Activated CD8-positive, alpha-beta memory T cell treated with anti-CD3 and anti-CD28 coated beads, Interleukin-2, amount 50 U/mL, for 24 hours (primary cell): ENCODE measurements around the gene TEDC1.

Experiments
- DNase-seq: peaks from one replicate; pipeline ENCODE4 v3.0.0-alpha.2; 2020; ENCODE audit errors: extremely low read depth

The TEDC1 gene

GRCh38 chr14:105456736-105457617, 34.1 kb upstream of the TEDC1 start:
- no peak for DNase-seq

- no peak for DNase-seq
Measured at GRCh38 chr14:105458010-105458409, 33.0 kb upstream of the TEDC1 start.

DNA sequence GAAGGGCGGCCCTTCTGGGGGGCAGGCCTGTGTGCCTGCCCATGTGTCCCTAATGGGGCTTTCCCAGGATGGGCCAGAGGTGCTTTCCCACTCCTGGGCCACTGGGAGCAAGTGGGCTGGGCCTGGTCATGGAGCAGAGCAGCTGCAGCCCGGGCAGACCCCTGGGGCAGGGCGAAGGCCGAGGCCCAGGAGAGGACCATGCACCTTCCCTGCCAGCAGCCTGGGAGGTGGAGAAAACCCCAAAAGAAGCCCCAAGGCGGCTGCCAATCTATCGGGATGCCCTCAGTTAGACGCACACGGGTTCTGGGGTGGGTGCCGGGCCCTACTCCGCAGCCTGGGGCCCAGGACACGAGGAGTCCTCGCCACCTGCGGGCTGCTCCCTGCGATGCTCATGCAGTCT, 32.5 kb upstream of the TEDC1 start:
- no peak for DNase-seq

GRCh38 chr14:105460116-105460515, 30.9 kb upstream of the TEDC1 start:
- DNase-seq, result no peak

DNA sequence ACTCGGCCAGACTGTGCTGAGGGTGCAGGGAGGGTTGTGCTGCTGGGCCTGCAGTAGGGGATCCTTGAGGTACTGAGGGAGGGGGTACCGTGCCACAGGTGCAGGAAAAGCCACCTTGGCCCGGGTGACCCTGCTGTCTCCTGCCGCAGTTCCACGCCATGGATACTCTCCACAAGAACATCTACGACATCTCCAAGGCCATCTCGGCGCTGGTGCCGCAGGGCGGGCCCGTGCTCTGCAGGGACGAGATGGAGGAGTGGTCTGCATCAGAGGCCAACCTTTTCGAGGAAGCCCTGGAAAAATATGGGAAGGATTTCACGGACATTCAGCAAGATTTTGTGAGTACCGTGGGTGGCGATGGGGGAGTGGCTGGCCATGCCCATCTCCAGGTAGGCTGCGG, 30.4 kb upstream of the TEDC1 start:
- no peak for DNase-seq

DNA sequence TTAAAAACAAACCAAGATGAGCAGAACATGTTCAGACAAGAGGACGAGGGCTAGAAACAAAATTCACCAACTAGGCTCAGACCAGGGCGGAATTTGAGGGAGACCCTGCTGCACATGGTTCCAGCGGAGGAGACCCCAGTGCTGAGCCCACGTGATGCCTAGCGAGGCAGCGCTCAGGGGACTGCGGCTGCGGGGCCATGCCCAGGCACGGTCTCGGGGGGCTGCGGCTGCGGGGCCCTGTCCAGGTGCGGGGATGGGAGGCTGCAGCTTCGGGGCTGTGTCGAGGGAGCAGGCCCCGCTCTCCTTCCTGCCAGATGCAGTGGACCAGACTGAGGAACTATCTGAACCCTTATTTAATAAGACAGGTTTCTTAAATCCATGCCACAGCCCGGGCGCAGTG, 29.1 kb upstream of the TEDC1 start:
- no peak for DNase-seq

- no peak for DNase-seq
Measured at GRCh38 chr14:105464501-105464900, 26.5 kb upstream of the TEDC1 start.

DNA sequence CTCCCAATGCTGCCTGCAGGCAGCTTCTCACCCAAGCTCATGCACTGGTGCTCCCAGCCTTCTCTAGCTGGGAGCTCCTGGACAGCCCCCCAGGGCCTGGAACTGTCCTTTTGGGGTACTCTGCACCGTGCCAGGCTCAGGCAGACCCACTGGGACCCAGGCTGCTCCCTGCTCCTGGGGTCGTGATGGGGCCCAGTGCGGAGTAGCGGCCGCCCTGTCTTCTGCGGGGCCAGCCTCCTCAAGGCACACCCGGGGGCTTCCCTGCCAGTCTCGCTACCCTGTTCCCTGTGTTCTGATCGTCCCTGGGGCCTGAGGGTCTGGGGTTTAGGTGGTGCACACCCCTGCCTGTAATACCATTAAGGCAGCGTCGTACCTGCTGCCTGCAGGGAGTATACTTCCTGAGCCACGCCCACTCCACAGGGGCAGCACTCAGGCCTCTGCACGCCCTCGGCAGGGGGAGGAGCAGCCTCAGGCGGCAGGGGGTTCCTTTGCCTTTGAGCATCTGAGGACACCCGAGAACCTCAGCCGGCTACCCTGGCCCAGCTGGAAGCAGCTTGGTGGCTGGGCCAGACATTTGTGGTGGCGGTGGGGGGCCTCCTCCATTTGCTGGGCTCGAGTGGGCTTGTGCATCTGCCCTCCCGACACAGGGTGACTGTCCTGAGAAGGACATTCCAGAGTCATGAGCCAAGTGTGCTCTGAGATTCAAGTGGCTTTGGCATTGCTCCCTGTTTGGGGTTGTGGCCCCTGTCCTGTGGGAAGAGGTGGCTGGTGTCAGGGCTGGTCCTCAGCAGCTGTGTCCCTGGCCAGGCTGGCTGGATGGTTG, 25.6 kb upstream of the TEDC1 start:
- DNase-seq, result no peak

GRCh38 chr14:105466531-105467248, 24.4 kb upstream of the TEDC1 start:
- no peak for DNase-seq

DNA sequence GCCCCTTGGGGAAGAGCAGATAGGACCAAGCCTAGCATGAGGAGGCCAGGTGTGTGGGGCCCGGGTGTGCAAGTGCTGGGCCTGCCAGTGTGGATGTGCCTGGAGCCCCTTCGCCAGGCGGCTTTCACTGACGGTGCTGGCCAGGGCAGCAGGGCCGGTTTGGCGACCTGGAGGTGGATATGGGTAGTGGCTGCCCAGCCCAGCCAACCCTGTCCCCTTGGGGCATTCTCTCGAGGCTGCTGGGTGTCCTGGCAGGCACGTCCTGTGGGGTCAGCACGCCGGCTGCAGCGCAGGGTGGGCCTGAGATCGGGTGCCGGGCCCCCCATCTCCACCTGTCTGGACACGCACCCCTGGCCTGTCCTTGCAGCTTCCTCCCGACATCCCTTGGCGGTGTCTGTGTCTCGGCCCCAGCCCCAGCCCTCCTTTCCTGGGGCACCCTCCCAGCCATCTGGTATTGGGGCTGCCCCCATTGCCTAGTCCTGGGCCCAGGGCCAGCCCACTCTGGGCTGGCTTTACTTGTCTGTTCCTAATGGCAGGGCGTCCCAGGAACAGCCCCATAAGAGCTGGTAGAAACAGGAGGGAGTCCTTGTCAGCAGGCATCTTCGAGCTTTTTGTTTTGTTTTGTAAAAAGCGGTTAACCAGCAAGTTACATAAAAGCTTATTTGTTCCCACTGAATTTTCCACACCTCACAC, 23.7 kb upstream of the TEDC1 start:
- DNase-seq, result no peak

DNA sequence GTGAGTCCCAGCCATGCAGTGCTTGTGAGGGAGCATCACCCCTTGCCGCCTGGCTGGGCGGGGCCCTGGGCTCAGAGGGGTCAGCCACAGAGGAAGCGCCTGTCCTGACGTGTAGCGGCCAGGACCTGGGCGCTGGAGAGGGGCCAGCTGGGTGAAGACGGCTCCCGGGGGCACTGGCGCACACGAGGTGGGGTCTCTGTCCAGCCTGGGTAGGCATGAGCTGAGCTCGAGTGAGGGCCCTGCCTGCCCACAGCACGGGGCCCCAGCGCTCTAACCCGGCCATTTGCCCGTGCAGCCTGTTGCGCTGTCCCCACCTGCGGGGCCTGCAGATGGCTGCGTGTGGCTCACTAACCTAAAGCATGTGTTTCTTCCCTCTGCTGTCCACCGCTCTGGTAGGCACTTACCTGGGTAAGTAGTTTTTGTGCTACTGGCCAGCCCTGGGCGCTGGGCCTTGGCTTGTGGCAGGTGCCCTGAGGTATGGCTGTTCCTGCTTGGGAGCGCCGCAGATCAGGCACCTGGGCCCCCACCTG, 23.0 kb upstream of the TEDC1 start:
- DNase-seq, result no peak

DNA sequence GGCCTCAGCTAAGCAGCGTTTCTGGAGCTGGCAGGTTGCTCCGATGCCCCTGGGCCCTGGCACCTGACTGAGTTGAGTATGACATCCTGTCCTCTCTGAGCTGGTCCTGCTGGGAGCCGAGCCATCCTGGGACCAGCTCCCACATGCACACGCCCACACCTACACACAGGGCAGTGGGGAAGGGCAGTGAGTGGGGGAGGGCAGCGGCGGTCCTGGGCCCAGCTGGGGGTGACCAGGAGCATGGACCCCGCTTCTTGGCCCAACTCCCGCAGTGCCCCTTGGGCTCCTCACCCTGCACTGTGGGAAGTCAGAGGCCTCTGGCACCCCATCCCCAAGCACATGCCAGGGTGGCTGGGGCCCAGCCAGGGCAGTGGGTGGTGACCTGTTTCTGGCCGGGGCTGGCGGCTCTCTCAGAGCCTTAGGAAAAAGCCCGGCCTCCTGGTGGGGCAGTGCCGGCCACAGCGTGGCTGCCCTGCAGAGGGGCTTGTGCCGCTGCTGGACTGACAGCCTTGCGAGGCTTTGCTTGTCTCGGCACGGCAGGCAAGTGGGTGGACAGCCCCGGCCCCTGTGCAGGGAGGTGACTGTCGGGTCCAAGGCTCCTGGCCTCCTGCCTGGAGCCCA, 22.3 kb upstream of the TEDC1 start:
- DNase-seq, result no peak

DNA sequence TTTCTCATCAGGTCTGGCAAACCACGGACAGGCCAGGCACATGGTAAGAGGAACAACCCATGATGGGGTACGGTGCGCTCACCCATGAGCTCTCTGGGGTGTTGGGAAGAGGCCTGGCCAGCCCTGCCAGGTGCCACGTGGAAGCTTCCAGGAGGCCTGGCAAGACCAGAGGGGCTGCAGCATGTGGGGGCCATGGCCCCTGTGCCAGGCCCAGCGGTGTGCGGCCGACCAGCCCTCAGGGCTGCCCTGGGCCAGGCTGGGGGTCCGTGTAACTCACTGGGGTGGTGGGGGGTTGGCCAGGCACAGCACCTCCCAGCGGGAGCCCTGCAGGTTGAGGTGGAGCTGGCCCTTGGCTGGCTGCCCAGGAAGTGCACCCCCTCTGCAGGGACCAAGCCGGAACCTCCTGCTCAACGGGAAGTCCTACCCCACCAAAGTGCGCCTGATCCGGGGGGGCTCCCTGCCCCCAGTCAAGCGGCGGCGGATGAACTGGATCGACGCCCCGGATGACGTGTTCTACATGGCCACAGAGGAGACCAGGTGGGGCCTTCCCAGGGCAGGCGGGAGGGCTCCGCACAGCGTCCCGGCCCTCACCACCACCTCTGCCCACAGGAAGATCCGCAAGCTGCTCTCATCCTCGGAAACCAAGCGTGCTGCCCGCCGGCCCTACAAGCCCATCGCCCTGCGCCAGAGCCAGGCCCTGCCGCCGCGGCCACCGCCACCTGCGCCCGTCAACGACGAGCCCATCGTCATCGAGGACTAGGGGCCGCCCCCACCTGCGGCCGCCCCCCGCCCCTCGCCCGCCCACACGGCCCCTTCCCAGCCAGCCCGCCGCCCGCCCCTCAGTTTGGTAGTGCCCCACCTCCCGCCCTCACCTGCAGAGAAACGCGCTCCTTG, 21.3 kb upstream of the TEDC1 start:
- no peak for DNase-seq

DNA sequence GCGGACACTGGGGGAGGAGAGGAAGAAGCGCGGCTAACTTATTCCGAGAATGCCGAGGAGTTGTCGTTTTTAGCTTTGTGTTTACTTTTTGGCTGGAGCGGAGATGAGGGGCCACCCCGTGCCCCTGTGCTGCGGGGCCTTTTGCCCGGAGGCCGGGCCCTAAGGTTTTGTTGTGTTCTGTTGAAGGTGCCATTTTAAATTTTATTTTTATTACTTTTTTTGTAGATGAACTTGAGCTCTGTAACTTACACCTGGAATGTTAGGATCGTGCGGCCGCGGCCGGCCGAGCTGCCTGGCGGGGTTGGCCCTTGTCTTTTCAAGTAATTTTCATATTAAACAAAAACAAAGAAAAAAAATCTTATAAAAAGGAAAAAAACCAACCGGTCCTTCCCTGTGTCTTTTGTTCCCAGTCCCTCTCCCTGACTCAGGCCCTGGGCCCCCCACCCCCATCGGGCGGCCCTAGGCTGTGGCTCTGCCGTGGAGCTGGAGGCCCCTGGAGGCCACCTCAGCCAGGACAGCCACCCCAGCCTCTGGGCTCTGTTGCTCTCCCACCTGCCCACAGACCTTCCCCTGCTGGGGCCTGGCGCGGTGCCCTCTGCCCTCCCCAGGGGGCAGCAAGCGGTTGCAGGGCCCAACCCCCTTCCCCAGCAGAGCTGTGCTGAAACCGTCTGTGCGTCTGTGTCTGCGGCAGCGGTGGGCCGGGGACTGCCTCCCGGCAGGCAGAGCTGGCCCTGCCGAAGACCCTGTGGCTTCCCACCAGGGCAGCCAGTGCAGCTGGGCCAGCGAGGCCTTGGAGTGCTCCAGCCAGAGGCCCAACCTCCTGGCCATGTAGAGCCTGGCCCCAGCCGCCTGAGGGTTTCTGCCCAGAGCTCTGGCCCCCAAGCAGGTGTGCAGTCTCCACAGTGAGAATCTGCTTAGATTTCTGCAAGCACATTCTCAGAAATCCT, 20.4 kb upstream of the TEDC1 start:
- no peak for DNase-seq

GRCh38 chr14:105471297-105471821, 19.7 kb upstream of the TEDC1 start:
- DNase-seq, result no peak

- DNase-seq, result no peak
Measured at GRCh38 chr14:105471823-105472485, 19.1 kb upstream of the TEDC1 start.

DNA sequence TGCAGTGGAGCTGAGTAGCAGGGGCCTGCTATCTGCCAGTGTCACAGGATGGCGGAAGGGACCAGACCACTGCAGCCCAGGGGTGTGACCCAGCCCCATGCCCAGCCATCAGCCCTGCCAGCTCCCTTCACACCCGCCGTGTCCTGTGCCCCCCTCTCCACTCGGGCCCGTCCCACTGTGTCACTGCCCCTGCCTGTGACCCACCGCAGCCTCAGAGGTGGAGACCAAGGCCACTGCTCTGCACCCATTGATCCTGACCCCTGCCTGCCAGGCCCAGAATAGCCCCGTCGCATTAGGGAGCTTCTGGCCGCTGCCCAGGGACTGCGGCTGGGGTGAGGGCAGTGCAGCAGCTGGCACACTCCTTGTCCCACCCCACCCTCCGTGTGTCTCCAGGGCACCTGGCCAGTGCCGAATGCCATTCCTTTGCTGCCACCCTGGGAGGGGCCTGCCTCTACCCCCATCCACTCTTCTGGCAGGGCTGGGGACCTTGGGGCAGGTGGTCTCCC, 18.5 kb upstream of the TEDC1 start:
- DNase-seq, result no peak
